NCI-H1930 (cell line): ENCODE measurements around the gene GOLGA2.
"Not testable (repeated sequence)": the region's sequence is repeated elsewhere in the genome, so short reads cannot be mapped to it uniquely, and the experiment has no call there.

Source experiments
- DNase-seq, 2 experiments: peaks; one replicate each; lab custom pipeline; 2025; lab: John Stamatoyannopoulos, UW

Gene GOLGA2

DNA sequence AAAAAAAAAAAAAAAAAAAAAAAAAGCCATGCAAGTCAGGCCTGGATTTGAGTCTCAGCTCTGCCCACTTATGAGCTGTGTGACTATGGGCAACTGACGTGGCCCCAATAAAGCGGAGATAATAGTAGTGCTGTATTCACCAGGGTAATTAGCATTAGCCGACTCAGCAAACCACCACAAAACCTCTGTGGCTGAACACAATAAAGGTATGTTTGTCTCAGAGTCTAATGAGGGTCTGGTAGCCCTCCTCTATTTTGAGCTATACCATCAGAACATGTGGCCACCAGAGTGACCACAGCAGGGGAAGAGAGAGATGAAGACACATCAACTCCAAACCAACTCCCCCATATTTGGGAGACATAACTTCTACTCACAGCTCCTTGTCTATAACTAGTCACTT is 16.2 kb upstream of the GOLGA2 start:
- no peak for DNase-seq

DNA sequence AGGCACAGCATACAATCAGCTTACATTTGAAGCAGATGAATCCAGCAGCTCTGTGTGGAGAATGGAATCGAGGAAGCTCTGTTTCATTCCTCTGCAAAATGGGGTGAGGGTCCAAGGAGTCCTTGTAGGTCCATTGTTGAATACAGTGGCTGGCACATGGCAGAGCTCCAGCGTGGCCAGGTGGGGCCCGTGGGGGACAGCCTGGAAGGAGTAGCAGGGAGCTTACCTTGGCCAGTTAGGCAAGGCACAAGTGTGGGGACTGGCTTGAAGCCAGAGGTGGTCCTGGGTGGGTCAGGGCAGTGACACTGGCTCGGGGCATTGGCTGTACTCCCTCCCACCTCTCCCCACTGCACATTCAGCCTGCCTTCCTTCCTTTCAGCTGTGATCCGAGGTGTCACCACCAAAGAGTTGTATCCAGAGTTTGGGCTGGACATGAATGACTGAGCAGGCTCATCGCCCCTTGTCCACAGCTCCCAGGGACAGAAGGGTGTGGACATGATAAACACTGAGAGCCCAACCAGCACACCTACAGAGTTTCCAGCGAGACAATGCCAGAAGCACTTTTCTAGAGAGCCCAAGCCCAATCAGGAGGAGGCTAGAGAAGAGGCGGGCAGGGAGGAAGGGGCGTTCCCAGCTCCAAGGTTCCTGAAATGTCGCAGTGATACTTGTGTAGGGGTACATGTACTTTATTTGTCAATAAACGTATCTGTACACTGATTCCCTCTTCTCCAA is 12.6 kb upstream of the GOLGA2 start:
- DNase-seq: no peak

DNA sequence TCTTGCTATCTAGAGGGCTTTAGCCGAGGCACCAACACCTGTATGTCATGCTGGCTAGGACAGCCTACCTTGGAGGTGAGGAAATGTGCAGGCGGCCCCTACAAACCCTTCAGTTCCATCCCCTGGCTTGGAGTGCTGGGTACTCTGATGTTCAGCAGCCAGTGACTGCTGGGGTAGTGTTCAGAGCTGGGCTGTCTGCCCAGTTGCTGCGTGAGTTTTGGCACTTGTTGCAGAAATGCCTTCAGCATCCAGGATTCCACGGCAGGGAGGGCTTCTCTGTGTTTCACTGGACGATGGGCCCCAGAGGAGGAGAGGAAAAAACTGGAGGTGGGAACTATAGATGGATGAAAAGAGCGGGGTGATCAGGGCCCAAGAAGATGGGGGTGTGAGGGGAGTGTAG is 10.6 kb upstream of the GOLGA2 start:
- DNase-seq: no peak

DNA sequence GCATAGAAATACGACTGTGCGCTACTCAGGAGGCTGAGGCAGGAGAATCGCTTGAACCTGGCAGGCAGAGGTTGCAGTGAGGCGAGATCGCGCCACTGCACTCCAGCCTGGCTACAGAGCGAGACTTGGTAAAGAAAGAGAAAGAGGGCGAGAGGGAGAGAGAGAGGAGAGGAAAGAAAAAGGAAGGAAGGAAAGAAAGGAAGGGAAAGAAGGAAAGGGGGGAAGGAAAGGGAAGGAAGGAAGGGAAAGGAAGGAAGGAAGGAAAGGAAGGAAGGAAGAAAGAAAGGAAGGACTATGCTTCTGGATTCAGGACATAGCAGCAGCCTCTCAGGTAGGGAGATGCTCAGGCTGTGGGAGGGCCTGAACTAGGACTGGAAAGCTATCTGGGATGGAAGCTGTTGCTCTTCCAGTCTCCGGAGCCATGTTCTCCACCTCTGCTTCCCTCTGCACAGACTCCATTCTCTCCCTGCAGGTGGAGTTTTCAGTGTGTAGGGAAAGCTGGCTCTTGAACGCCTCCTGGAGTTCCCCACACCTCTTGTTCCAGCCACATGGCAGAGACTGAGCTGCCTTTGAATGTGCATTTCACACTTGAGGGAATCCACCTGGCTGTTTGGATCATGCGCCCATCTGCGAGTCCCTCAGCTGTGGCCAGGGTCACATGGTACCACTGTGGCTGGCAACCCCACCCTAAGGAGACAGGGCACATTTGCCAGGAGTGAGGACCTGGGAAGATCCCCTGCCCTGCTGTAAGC is 9.4 kb upstream of the GOLGA2 start:
- no peak for DNase-seq

DNA sequence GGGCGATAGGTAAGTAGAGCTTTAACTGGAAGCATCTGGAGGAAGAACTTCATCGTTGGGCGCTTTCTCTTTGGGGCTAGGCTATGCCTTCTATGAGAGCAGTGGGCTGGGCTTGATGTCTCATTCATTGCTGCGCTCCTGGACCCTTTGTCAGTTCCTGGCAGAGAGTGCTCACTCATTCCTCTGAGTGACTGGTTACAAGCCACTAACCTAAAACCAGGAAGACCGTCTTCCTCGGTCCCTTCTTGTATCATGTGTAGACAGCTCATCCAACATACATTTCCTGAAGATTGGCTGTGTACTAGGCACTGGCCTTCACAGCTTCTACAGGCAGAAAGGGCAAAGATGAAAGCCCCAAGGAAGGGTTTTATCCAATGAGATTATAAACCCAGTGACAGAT is 6.7 kb upstream of the GOLGA2 start:
- DNase-seq: no peak

DNA sequence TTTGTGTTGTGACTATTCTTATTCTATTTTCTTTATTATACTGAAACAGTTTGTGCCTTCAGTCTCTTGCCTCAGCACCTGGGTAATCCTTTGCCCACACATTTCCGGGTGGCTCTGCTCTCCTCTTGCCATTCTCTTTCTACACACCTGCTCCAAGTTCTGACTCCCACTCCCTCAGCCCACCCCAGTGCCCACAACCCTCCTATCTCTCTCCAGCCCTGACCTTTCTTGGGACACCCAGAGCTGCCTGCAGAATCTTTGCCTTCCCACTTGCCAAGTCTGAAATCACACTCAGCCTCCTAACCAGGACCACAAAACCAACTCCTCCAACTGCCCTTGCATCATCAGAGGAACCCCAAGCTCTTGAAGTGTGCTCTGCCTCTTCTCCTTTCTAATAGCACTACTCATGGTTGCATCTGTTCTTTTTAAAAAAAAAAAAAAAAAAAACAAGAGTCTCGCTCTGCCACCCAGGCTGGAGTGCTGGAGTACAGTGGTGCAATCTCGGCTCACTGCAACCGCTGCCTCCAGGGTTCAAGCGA is 4.3 kb upstream of the GOLGA2 start:
- no peak for DNase-seq

DNA sequence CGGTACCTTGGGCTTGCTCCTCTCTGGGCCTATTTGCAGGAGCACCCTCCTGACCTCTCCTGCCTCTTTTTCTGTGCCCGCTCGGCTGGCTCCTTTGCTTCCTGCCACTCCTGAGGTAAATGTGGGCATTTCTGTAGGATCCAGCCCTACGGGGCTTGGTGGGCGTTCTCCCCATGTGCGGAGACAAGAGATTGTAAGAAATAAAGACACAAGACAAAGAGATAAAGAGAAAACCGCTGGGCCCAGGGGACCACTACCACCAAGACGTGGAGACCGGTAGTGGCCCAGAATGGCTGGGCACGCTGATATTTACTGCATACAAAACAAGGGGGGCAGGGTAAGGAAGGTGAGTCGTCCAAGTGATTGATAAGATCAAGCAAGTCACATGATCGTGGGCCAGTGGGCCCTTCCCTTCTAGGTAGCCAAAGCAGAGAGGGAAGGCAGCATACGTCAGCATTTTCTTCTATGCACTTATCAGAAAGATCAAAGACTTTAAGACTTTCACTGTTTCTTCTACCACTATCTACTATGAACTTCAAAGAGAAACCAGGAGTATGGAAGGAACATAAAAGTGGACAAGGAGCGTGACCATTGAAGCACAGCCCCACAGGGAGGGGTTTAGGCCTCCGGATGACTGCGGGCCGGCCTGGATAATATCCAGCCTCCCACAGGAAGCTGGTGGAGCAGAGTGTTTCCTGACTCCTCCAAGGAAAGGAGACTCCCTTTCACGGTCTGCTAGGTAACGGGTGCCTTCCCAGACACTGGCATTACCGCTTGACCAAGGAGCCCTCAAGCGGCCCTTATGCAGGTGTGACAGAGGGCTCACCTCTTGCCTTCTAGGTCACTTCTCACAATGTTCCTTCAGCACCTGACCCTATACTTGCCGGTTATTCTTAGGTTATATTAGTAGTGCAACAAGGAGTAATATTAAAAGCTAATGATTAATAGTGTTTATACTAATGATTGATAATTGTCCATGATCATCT is 3.6 kb upstream of the GOLGA2 start:
- not testable (repeated sequence) for DNase-seq

DNA sequence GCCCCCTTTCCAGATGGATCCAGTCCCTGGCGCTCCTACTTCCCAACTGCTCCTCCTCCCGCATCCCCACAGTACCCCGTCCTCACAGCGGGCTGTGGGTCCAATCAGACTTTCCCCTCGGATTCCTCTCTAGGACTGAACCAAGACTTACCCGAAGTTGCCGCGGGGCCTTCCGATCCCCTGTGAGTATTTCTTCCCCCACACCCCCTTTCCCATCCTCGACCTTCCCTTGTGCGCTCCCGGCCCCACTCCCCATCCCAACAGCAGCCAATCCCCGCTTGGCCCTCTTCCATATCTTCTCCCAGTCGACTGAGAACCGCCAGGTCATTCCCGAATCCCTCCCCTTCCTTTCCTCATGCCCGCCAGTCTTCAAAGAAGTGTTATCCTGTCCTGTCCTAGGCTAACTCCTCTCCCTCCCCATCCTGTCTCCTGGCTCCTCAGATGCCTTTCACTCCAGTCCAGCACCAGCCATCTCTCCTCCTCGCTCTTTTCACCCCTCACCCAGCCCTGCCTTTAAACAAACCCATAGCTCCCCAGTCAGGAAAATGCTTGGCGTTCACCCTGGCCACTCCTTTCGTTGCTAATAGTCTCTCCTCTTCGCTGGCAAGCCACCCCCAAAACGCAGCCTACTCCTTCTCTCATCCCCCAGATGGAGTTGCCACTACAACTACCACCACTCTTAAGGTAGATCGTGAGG is 915 bp upstream of the GOLGA2 start:
- no peak for DNase-seq

DNA sequence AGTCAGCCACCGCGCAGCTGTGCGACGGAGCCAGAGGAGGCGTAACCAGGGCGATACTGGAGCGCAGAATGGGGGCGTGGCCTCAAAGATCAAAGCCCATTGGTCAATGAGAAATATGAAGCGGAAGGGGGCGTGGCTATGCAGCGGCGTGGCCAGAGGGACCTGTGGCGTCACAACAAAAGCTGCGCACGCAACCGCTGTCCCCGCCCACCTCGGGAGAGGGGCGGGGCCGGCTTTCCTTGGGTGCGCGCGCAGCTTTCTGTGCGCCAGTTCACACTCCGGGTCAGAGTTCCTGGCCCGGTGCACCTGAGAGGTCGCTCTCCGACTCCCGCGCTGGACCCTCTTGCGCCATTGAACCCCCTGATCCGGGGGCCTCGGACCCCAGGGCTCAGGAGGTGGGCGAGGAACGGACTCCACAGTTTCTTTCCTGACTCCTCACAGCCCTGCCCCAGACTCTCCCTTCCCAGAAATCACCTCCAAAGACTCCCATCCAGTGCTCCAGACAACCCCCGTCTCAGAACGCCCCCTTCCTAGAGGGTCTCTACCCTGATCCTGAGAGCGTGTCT is 284 bp upstream of the GOLGA2 start, which contains the start of gene SWI5:
Gene SWI5 (plus strand): TSS at position 269 of the 566 bp plus-strand sequence.
- peak; percentile 98 to 99 for DNase-seq

DNA sequence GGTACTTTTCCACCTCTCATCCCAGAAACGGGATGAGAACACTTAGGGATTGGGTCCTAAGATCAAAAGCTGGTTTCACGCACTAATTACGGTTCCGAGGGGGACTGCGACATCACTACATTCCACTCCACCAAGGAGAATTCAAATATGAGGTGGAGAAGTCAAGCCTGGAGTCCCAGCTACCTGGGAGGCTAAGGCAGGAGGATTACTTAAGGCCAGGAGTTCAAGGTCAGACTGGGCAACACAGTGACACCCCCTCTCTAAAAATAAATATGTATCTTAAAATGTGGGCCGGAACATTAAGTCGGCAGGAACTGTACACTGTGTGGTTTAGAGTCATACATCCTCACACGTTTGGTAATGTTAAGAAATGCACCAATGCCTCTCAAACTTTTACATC is 1.6 kb downstream of the GOLGA2 start:
- DNase-seq: no peak

DNA sequence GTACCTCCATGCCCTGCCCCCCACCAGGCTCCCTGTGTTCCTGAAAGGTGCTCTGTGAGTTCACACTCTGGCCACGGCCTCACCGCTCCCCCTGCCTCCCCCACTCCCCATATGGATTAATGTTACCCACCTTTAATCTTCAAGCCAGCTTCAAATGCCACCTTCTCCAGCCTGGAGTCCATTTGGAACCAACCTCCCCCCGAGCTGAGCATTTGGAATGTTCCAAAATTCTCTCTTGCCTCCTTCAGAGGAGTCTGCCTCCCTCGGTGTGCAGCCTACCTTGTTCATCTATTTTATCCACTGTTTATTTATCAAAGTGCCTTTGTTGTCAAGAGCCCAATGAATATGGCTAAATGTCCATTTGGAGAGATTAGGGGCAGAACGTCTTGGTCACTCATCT is 4.3 kb downstream of the GOLGA2 start:
- DNase-seq: no peak

DNA sequence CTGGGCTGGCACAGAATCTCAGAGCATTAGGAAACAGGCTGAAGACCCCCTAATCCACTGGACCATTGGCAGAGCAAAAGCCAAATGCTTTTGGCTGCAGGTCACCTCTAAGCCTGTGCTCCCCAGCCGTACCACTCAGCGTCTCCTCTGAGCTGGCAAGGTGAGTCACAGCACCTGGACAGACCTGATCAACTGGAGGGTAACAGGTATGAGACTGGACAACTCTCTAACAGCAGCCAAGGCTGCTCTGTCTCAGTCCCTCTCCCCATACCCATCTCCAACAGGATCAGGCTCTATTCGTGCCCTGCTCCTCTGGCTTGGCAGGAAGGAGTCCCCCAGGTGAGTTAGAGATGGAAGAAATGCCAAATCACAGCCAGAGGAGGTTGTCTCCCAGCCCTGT is 4.7 kb downstream of the GOLGA2 start:
- DNase-seq: no peak

DNA sequence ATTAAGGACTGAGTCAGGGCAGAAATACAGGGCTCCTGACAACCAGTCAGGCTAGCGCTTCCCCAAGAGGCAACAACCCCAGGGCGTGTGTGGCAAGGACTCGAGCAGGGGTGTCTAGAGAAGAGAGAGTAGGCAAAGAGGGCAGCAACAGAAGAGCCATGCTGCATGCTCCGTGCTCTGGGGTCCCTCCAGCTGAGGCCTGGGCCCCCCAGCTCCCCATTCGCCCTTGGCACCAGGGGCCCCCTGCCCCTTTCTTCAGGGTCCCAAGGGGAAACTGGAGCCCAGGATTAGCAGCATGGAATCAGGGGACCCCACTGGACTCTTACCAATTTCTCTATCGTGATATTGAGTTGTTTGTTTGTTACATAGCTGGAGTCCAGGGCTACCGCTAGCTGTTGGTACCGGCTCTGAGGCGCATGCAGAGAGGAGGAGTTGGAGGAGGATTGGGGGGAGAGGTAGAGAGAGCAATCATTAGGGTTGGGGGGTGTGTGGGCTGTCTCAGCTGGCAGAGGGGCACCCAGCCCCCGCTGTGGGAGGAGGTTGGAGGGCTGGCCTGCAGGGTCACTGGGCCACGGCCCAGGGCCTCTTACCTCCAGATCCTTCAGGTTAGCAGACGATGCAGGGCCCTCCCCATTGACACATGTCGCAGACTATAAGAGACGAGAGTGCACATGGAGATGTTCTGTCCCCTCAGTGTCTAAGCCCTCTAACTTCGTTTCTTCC is 8.8 kb downstream of the GOLGA2 start:
- DNase-seq: no peak

DNA sequence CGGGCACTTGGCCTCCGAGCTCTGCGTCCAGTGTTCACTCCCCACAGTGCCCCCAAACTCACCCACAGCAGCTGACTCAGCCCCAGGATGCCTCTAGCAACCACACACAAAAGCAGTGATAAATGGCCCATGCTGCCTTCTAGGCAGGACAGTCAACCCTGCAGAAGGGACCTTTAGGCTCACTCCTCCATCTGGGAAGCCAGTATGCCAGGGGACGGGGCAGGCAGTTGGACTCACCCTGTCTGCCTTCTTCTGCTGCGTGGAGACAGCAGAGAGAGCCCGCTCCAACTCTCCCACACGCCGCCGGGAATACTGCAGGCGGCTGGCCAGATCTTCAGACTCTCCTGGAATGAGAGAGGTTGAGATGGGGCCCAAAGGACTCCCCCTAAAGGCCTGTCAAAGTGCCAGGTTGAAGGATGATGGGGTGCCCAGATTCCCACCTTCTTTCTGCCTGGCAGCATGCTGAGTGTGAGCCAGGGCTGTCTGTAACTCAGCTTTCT is 10.4 kb downstream of the GOLGA2 start:
- no peak for DNase-seq

DNA sequence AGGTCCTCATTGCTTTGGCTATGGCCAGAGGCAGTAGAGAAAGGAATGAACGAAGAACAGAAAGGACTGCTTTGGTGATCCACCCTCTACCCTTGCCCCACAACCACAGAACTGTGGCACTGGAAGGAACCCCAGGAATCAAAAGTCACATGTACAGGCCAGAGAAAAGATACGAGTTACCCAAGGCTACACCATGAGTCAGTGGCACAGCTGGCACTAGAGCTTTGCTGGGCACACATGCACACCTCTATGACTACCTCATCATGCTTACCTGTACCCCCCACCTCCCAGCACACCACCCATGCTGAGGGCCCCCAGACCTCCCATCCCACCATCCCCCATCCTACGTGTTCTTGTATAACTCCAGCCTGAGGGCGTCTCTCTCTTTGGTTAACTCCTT is 13.1 kb downstream of the GOLGA2 start:
- no peak for DNase-seq

DNA sequence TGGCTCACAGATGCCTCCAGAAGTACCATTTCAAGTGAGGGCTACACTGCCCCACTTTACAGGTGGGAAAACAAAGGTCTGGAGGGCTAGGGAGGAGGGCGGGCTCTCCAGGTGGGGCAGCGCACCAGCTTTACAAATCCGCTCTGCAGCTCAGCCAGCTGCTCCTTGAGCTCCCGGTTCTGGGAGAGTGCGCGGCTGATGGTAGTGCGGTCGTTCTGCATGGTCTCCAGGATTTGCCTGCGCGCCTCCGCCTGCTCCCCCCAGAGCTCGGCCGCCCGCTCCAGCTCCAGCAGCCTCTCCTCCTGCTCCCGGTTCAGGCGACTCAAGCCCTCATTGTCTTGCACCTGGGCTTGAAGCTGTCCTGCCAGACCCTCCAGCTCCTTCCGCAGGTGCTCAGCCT is 15.5 kb downstream of the GOLGA2 start:
- DNase-seq: no peak

DNA sequence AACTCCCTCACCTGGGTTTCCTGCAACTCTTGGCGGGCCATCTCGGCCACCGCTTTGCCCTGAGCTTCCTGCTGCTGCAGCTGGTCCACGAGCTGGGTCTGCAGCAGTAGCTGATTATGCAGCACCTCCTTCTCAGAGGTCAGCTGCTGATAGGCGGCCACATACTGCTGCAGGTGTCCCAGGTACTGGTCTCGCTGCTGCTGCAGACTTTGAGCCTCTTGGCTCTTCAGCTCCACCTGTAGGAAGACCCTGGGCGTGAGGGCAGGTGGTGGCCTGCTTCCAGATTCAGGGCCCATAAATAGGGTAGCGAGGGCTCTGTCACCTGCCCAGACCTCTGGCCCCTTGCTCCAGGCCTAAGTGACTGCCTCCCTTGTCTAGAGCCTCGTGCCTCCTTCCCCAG is 16.7 kb downstream of the GOLGA2 start:
- no peak for DNase-seq

DNA sequence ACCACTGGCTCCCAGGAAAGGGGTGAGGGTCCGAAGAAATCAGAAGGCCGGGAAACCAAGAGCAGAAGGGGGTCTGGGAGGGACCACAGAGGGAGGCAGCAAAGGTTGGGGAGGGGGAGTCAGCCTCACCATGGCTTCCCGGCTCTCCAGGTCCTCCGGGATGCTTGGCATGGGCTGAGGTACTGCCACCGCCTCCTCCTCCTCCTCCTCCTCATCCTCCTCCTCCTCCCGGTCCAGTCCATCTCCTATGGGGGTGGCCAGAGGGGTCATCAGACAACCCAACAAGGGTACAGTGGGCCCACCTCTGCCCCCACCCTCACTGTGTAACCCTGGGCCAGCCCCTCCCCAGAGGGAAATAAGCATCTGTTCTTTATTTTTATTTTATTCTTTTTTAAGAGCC is 17.5 kb downstream of the GOLGA2 start:
- no peak for DNase-seq

DNA sequence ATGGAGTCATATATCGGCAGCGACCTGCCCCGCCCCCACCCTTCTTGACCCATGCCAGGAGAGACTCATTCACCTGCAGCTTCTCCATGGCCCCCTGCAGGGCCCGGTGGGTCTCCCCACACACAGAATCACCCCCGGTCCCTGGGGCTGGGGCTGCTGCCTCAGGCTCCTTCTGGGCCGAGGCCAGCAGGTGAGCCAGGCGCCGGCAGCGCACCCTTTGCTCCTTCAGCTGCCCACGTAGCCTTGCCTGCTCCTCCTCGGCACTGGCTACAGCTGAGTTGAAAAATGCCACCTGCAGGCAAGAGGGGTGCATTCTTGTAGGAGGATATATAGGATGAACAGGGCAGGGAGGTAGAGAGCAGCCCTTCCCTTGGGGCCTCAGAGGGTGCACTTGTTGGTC is 17.9 kb downstream of the GOLGA2 start:
- no peak for DNase-seq

DNA sequence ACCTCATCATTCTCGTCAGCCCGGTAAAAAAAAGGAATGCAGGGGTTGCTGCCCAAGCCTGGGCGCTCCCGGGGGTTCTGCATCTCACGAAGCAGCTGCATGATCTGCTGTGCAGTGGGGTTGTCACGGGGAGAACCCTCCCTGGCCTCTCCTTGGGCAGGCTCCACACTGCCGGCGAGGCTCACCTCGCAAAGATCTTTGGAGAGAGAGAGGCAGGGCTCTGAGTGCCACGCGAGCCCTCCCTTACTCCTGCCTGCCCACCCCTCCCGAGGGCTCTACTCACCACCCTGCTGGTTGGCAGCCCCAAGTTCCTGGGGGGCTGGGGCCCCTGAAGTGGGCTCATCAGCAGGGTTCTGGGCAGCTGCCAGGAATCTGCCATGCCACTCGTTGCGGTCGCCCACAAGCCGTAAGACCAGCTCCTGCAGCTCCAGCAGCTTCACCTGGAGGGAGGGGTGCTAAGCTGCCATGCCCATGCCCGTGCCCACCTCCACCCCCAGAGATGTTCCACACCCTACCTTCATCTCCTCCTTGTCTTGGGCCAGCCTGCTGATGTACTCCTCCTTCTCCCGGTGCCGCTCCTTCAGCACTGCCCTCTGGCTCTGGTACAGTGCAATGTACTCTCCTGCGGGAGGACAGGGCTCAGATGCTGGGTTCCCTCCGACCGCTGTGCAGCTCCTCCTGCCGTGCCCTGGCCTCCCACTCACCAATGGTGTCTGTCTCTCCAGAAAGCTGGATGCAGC is 18.6 kb downstream of the GOLGA2 start:
- DNase-seq: no peak
